SU-DHL-6 (cell line): ENCODE results near the gene APOE.
"Not testable (repeated sequence)": the region's sequence is repeated elsewhere in the genome, so short reads cannot be mapped to it uniquely, and the experiment has no call there.

Experiments
- H2AFZ ChIP-seq: fragments of 200-600 bp; sonication (generic); 2 replicates; pipeline ENCODE4 v1.6.1; 2014; ENCODE audit warnings: low read depth, mild to moderate bottlenecking, moderate library complexity, mixed read lengths, antibody characterized with exemption, low read length; ENCODE audit not compliant: severe bottlenecking
- H3F3A ChIP-seq: fragments of 200-600 bp; shearing (Covaris generic); 2 replicates; pipeline ENCODE4 v1.6.0; 2016; ENCODE audit warnings: antibody characterized with exemption, mild to moderate bottlenecking; ENCODE audit not compliant: insufficient read depth
- H3K27ac ChIP-seq: fragments of 200-600 bp; sonication (generic); 2 replicates; pipeline ENCODE4 v1.5.1; 2016; ENCODE audit warnings: low read depth, mild to moderate bottlenecking, low read length, moderate library complexity, mixed read lengths
- H3K27me3 ChIP-seq: fragments of 200-600 bp; sonication (generic), shearing (Covaris generic); 2 replicates; pipeline ENCODE4 v1.6.0; 2014; ENCODE audit warnings: mild to moderate bottlenecking, low read length
- H3K36me3 ChIP-seq: fragments of 200-600 bp; sonication (generic); 2 replicates; pipeline ENCODE4 v1.6.1; 2014; ENCODE audit warnings: mild to moderate bottlenecking, low read length, mixed read lengths
- H3K4me2 ChIP-seq: fragments of 300-600, 200-600 bp; shearing (Covaris generic), sonication (generic); 2 replicates; pipeline ENCODE4 v1.6.0; 2014; ENCODE audit warnings: low read length, low read depth, mild to moderate bottlenecking; ENCODE audit not compliant: poor library complexity, severe bottlenecking
- H3K4me3 ChIP-seq: fragments of 200-600 bp; sonication (generic); 2 replicates; pipeline ENCODE4 v1.5.1; 2014; ENCODE audit warnings: antibody characterized with exemption, low read length, mild to moderate bottlenecking, mixed read lengths; ENCODE audit not compliant: insufficient read depth, poor library complexity, severe bottlenecking
- H3K79me2 ChIP-seq: fragments of 200-600 bp; sonication (generic); 2 replicates; pipeline ENCODE4 v1.6.1; 2014; ENCODE audit warnings: mild to moderate bottlenecking, low read length, moderate library complexity; ENCODE audit not compliant: insufficient read depth
- H3K9ac ChIP-seq: fragments of 200-600 bp; sonication (generic); 2 replicates; pipeline ENCODE4 v1.7.0; 2014; ENCODE audit warnings: mild to moderate bottlenecking, low read length
- H3K9me2 ChIP-seq: fragments of 200-600 bp; sonication (generic); replicated peaks from 2 replicates; pipeline ENCODE4 v1.6.1; 2014; ENCODE audit warnings: low read length; ENCODE audit not compliant: insufficient read depth
- H3K9me3 ChIP-seq: fragments of 200-600 bp; sonication (generic); 2 replicates; pipeline ENCODE4 v1.6.1; 2014; ENCODE audit warnings: low read length, mixed read lengths; ENCODE audit not compliant: insufficient read depth
- H4K20me1 ChIP-seq: fragments of 200-600 bp; sonication (generic); 2 replicates; pipeline ENCODE4 v1.6.1; 2014; ENCODE audit warnings: low read depth, mild to moderate bottlenecking, antibody characterized with exemption, low read length, moderate library complexity, mixed read lengths
- CTCF ChIP-seq: fragments of 200-600 bp; sonication (generic); IDR thresholded peaks from one replicate; pipeline ENCODE4 v1.5.1; 2017; ENCODE audit warnings: antibody characterized with exemption, mild to moderate bottlenecking, low read length, moderate library complexity; ENCODE audit not compliant: insufficient read depth, poor library complexity, severe bottlenecking
- EZH2phosphoT487 ChIP-seq: fragments of 200-600 bp; sonication (generic), shearing (Covaris generic); conservative IDR thresholded peaks from 2 replicates; pipeline ENCODE4 v1.6.1; 2018; ENCODE audit warnings: mild to moderate bottlenecking, antibody characterized with exemption, low read length, moderate library complexity, mixed read lengths

The APOE gene

GRCh38 chr19:44882063-44882462 lies 23.5 kb upstream of the APOE start:
- H3K9me2 ChIP-seq, result no peaks in the 10 kb centered on the region
- H3K9me3 ChIP-seq, result no peaks in the 10 kb centered on the region
- H3F3A ChIP-seq, result no peaks in the 10 kb centered on the region
- no peaks in the 10 kb centered on the region for H3K79me2 ChIP-seq
- TF ChIP-seq EZH2phosphoT487, result no peak
- no peak for TF ChIP-seq CTCF
- no peak overlapping the region for H3K4me2 ChIP-seq
- H2AFZ ChIP-seq, result no peak overlapping the region
- no peaks in the 10 kb centered on the region for H3K27me3 ChIP-seq
- no peak overlapping the region for H3K9ac ChIP-seq
- no peak overlapping the region for H3K4me3 ChIP-seq
- H3K36me3 ChIP-seq, result no peaks in the 10 kb centered on the region
- no peak overlapping the region for H3K27ac ChIP-seq
- H4K20me1 ChIP-seq, result no peaks in the 10 kb centered on the region

- not testable (repeated sequence) for H3K27me3 ChIP-seq, H2AFZ ChIP-seq, H3K9ac ChIP-seq, H3K9me2 ChIP-seq, H3K9me3 ChIP-seq, H3F3A ChIP-seq, H3K4me2 ChIP-seq, H3K27ac ChIP-seq, H3K4me3 ChIP-seq, H3K79me2 ChIP-seq, H4K20me1 ChIP-seq, H3K36me3 ChIP-seq
These were observed 22.8 kb upstream of the APOE start for GRCh38 chr19:44882619-44883397.

GRCh38 chr19:44883922-44884321 lies 21.7 kb upstream of the APOE start:
- Histone ChIP-seq H2AFZ (no peak overlapping the region), H3K36me3 (no peaks in the 10 kb centered on the region), H3K9me2 (no peaks in the 10 kb centered on the region), H3K27me3 (no peaks in the 10 kb centered on the region), H3K79me2 (no peaks in the 10 kb centered on the region), H3K9me3 (no peaks in the 10 kb centered on the region), H3K27ac (no peak overlapping the region), H3F3A (no peaks in the 10 kb centered on the region), H3K9ac (no peak overlapping the region), H3K4me3 (no peak overlapping the region), H3K4me2 (no peak overlapping the region), H4K20me1 (no peaks in the 10 kb centered on the region)
- no peak for TF ChIP-seq EZH2phosphoT487
- no peak for TF ChIP-seq CTCF

- Histone ChIP-seq H3K36me3 (no peaks in the 10 kb centered on the region), H3K9me3 (no peaks in the 10 kb centered on the region), H2AFZ (no peak overlapping the region), H3F3A (no peaks in the 10 kb centered on the region), H3K9me2 (no peaks in the 10 kb centered on the region), H3K27ac (no peak overlapping the region), H4K20me1 (no peaks in the 10 kb centered on the region), H3K79me2 (no peaks in the 10 kb centered on the region), H3K4me2 (no peak overlapping the region), H3K9ac (no peak overlapping the region), H3K4me3 (no peak overlapping the region), H3K27me3 (no peaks in the 10 kb centered on the region)
- TF ChIP-seq CTCF (no peak), EZH2phosphoT487 (no peak)
These were observed 21.0 kb upstream of the APOE start for GRCh38 chr19:44884566-44884965.
